ENCODE data around the gene ZBTB11.
"Not testable (repeated sequence)": the region's sequence is repeated elsewhere in the genome, so short reads cannot be mapped to it uniquely, and the experiment has no call there.

ZBTB11 gene

GRCh38 chr3:101641397-101642115, 35.4 kb downstream of the ZBTB11 start:
- DNase-seq = not testable (repeated sequence)

- no peak for DNase-seq
These were observed 36.7 kb downstream of the ZBTB11 start for GRCh38 chr3:101640256-101640655.

DNA sequence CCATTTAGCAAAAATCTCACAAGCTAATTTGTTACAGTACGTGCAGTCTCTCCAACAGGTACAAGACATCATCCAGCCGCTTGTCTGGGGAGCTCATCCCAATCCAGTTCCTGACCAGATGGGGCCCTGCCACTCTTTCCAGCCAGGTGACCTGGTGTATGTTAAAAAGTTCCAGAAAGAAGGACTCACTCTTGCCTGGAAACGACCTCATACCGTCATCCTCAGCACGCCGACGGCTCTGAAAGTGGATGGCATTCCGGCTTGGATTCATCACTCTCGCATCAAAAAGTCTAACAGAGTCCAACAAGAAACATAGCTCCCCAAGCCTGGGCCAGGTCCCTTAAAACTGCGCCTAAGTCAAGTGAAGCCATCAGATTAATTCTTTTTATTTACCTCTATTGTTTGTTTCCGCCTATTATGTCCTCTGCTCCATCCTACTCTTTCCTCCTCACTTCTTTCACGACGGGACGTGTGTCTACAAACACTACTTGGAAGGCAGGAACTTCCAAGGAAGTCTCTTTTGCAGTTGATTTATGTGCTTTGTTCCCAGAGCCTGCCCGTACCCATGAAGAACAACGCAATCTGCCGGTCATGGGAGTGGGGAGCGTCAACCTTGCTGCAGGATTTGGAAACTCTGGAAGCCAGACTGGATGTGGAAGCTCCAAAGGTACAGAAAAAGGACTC, 37.5 kb downstream of the ZBTB11 start:
- no peak for DNase-seq

GRCh38 chr3:101638261-101638745, 38.6 kb downstream of the ZBTB11 start:
- no peak for DNase-seq

GRCh38 chr3:101637451-101637850, 39.5 kb downstream of the ZBTB11 start:
- DNase-seq = no peak

DNA sequence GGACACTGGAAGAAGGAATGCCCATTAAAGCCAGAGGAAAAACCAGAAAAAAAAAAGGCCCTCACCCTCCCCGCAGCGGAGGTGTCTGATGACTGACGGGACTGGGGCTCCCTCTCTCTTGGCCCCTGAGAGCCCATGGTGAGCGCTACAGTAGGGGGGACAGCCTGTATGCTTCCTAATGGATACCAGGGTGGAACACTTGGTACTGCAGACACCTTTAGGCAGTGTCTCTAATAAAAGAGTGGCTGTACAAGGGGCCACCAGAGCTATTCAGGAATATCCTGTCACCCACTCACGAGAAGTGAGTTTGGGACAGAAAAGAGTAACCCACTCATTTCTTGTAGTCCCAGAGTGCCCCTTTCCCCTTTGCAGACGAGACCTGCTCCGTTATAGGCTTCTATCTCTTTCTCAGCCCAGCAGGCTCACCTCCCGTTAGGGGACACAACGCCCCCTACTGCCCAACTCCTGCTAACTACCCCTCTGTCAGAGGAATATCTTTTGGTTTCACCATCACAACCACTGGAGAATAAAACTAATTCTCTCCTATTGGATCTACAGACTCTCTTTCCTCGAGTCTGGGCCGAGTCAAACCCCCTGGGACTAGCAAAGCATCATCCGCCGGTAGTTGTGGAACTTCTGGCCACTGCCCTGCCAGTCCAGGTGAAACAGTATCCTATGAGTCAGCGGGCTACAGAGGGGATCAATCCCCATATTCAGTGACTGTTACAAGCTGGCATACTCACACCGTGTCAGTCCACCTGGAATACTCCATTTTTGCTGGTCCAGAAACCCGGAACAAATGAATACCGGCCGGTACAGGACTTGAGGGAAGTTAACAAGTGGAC, 40.8 kb downstream of the ZBTB11 start:
- DNase-seq = peak; percentile 58

- DNase-seq = no peak
These were observed 41.6 kb downstream of the ZBTB11 start for GRCh38 chr3:101635345-101635744.

- DNase-seq = no peak
These were observed 42.2 kb downstream of the ZBTB11 start for GRCh38 chr3:101634591-101635196.

DNA sequence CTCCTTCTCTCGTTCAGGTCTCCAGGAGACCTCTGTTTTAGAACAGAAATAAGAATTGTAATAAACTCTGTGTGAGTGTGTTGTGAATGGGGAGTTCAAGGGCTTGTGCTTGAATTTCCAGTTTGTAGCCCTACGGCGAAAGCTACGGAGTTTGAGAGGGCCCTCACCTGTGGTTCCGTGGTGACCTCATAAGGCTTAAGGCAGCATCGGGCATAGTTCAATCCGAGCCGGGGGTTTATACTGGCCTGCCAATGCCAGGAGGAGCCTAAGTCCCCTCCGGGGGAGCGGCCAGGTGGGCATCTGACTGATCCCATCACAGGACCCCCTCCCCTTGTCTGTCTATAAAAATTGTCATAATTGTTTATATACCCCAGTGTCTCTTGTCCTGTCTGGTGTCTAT, 43.7 kb downstream of the ZBTB11 start:
- no peak for DNase-seq

GRCh38 chr3:101632586-101632985, 44.3 kb downstream of the ZBTB11 start:
- no peak for DNase-seq

DNA sequence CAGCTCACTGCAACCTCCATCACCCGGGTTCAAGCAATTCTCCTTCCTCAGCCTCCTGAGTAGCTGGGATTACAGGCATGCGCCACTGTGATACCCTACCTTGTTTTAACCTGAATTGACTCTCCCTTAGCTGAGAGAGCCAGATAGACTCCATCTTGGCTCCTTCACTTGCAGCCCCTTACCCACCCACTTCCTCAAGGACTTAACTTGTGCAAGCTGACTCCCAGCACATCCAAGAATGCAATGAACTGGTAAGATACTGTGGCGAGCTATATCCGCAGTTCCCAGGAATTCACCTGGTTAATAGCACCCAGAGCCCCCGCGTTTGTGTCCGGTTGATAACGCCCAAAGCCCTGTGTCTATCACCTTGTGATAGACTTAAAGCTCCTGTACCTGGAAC, 45.0 kb downstream of the ZBTB11 start:
- DNase-seq = not testable (repeated sequence)

DNA sequence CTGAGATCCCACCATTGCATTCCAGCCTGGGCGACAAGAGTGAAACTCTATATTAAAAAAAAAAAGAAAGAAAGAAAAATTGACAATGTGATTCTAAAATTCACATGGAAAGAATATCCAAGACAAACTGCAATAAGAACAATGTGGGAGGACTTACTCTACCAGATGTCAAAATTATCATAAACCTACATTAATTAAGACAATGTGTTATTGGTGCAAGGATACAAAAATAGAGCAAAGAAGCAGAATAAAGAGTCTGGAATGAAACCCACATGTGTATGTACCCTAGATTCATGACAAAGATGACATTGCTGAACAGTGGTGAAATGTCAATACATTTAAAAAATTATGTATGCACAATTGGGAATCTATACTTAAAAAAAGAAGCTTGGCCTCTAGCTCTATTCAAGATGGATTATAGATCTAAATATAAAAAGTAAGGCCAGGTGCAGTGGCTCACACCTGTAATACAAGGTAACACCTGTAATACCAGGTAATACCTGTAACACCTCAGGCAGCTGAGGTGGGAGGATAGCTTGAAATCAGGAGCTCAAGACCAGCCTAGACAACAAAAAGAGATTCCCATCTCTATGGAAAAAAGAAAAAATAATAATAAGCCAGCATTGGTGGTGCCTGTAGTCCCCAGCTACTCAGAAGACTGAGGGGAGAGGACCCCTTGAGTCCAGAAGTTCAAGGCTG, 45.7 kb downstream of the ZBTB11 start:
- no peak for DNase-seq

- DNase-seq = no peak
These were observed 47.7 kb downstream of the ZBTB11 start for GRCh38 chr3:101629219-101629618.

- DNase-seq = no peak
These were observed 51.1 kb downstream of the ZBTB11 start for GRCh38 chr3:101625879-101626278.

GRCh38 chr3:101624857-101625256, 52.1 kb downstream of the ZBTB11 start:
- DNase-seq = no peak

- no peak for DNase-seq
These were observed 53.3 kb downstream of the ZBTB11 start for GRCh38 chr3:101623656-101624055.

DNA sequence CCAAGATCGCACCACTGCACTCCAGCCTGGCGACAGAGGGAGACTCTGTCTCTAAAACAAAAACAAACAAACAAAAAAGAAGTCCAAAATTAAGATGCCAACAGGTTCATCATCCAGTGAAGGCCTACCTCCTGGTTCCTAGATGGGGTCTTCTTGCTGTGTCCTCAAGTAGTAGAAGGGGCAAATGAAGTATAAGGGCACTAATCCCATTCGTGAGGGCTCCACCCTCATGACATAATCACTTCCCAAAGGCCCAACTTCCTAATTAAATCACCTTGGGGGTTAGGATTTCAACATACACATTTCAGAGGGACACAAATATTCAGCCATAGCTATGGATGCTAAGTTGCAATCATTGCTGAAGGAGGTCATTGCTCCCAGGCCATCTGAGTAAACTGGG, 57.2 kb downstream of the ZBTB11 start:
- no peak for DNase-seq

DNA sequence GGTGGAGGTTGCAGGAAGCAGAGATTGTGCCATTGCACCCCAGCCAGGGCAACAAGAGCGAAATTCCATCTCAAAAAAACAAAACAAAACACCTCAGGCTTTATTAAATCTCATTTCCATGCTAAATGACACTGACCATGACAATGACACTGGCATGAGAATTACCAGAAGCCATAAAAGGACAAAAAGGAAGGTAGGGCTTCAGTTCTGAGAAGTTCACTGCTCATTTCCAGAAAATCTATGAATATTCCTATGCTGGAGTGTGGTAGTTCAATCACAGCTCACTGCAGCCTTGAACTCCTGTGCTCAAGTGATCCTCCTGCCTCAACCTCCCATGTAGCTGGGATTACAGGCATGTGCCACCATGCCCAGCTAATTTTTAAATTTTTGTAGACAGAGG, 58.2 kb downstream of the ZBTB11 start:
- no peak for DNase-seq

DNA sequence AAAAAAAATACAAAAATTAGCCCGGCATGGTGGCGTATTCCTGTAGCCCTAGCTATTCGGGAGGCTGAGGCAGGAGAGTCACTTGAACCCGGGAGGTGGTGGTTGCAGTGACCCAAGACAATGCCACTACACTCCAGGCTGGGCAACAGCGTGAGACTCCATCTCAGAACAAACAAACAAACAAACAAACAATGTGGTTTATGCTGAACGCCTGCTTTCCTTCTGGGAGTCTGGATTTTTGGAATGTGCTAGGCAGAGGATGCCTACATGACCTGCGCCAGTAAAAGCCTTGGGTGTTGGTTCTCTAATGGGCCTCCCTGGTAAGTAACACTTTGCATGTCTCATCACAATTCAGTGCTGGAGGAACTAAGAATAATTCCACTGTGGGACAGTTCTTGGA, 59.5 kb downstream of the ZBTB11 start:
- DNase-seq = no peak

- no peak for DNase-seq
These were observed 61.4 kb downstream of the ZBTB11 start for GRCh38 chr3:101615525-101615924.

GRCh38 chr3:101613014-101613413, 63.9 kb downstream of the ZBTB11 start:
- not testable (repeated sequence) for DNase-seq

GRCh38 chr3:101611023-101611422, 65.9 kb downstream of the ZBTB11 start:
- DNase-seq = no peak

Measured in effector CD4-positive, alpha-beta T cell (primary cell).